AG09309 (cell line): ENCODE results near the gene AMIGO1.
A peak's percentile ranks its signal among the peaks of the same experiment; 100 is the strongest.

ENCODE experiments used
- DNase-seq: peaks from one replicate; pipeline ENCODE4 v3.0.0-alpha.2; 2010; ENCODE audit warnings: low read depth
- H3K4me3 ChIP-seq: 2 replicates; pipeline ENCODE4 v1.5.1; 2011; ENCODE audit warnings: mild to moderate bottlenecking, low read depth, low read length, moderate library complexity; ENCODE audit not compliant: control insufficient read depth
- CTCF ChIP-seq: IDR thresholded peaks from 2 replicates; pipeline ENCODE4 v1.5.1; 2011; ENCODE audit warnings: mild to moderate bottlenecking, low read depth, low read length, inconsistent platforms; ENCODE audit not compliant: insufficient read depth, control insufficient read depth; ENCODE audit errors: missing control alignments

AMIGO1 gene

GRCh38 chr1:109527098-109527811, 17.7 kb upstream of the AMIGO1 start:
- DNase-seq, result no peak

GRCh38 chr1:109523706-109524105, 14.2 kb upstream of the AMIGO1 start:
- no peak for DNase-seq
- no peak for TF ChIP-seq CTCF
- no peak overlapping the region for H3K4me3 ChIP-seq

More at GRCh38 chr1:109527098-109527811, 17.7 kb upstream of the AMIGO1 start:
- H3K4me3 ChIP-seq, result no peak overlapping the region
- no peak for TF ChIP-seq CTCF

- DNase-seq, result no peak
- TF ChIP-seq CTCF, result no peak
- no peak overlapping the region for H3K4me3 ChIP-seq
Observed at GRCh38 chr1:109522026-109522425, 12.5 kb upstream of the AMIGO1 start.

- TF ChIP-seq CTCF, result no peak
- DNase-seq, result no peak
- H3K4me3 ChIP-seq, result no peak overlapping the region
Observed at GRCh38 chr1:109521002-109521951, 11.8 kb upstream of the AMIGO1 start.

- no peak for DNase-seq
- TF ChIP-seq CTCF, result no peak
Observed at GRCh38 chr1:109517337-109517736, 7.8 kb upstream of the AMIGO1 start.

GRCh38 chr1:109516872-109517271, 7.3 kb upstream of the AMIGO1 start:
- peak; percentile 45 for DNase-seq
- no peak for TF ChIP-seq CTCF
- no peak overlapping the region for H3K4me3 ChIP-seq

More at GRCh38 chr1:109517337-109517736, 7.8 kb upstream of the AMIGO1 start:
- no peak overlapping the region for H3K4me3 ChIP-seq
